Hepatocyte (in vitro differentiated cells): ENCODE measurements around the gene ANAPC16.

Source experiments
- CTCF ChIP-seq: fragments of 200-600 bp; sonication (generic); IDR thresholded peaks from 2 replicates; pipeline ENCODE4 v1.5.1; 2016; ENCODE audit warnings: antibody characterized with exemption, mild to moderate bottlenecking; ENCODE audit not compliant: poor library complexity
- EZH2 ChIP-seq: fragments of 200-600 bp; sonication (generic); IDR thresholded peaks from 2 replicates; pipeline ENCODE4 v1.6.1; 2016; ENCODE audit warnings: antibody characterized with exemption, mild to moderate bottlenecking, borderline replicate concordance
- EZH2phosphoT487 ChIP-seq: fragments of 200-600 bp; sonication (generic); IDR thresholded peaks from one replicate; pipeline ENCODE4 v1.6.1; 2018; ENCODE audit warnings: antibody characterized with exemption, mild to moderate bottlenecking, low read depth, moderate library complexity; ENCODE audit not compliant: unreplicated experiment, severe bottlenecking

GRCh38 chr10:72219235-72219814 is 3.5 kb downstream of the ANAPC16 start:
- TF ChIP-seq CTCF, result no peak
- no peak for TF ChIP-seq EZH2
- TF ChIP-seq EZH2phosphoT487, result no peak
